Measurements from ENCODE around the gene TRAPPC1.

TRAPPC1 gene

GRCh38 chr17:7887482-7888183 lies 44.1 kb downstream of the TRAPPC1 start:
- Mint-ChIP-seq H3K4me3 (no peak overlapping the region), H3K9me3 (no peaks in the 10 kb centered on the region), H3K27me3 (no peaks in the 10 kb centered on the region), H3K36me3 (ENCODE audit: insufficient read depth) (peaks cover 40% of the 10 kb centered on the region), H3K4me1 (peaks cover 8% of the 10 kb centered on the region), H3K27ac (ENCODE audit: low read depth) (no peak overlapping the region)
- DNase-seq (ENCODE audit: low spot score in 2 of 2) (peak; percentile 53 to 83), ATAC-seq (replicated peaks; ENCODE audit: extremely low read depth, poor library complexity, severe bottlenecking) (peak; percentile 68)

GRCh38 chr17:7887038-7887481 lies 44.7 kb downstream of the TRAPPC1 start:
- Mint-ChIP-seq H3K4me1 (peaks cover 8% of the 10 kb centered on the region), H3K9me3 (no peaks in the 10 kb centered on the region), H3K4me3 (no peak overlapping the region), H3K27ac (ENCODE audit: low read depth) (no peak overlapping the region), H3K36me3 (ENCODE audit: insufficient read depth) (peaks cover 35% of the 10 kb centered on the region), H3K27me3 (no peaks in the 10 kb centered on the region)
- ATAC-seq (replicated peaks; ENCODE audit: extremely low read depth, poor library complexity, severe bottlenecking) (peak; percentile 40), DNase-seq (ENCODE audit: low spot score in 2 of 2) (no peak)

- H3K4me1 Mint-ChIP-seq = peaks cover 8% of the 10 kb centered on the region
- H3K9me3 Mint-ChIP-seq = no peaks in the 10 kb centered on the region
Measured at GRCh38 chr17:7886227-7887037, 45.3 kb downstream of the TRAPPC1 start.

GRCh38 chr17:7885367-7886226 lies 46.1 kb downstream of the TRAPPC1 start:
- no peak overlapping the region for H3K4me3 Mint-ChIP-seq
- ATAC-seq (replicated peaks; ENCODE audit: extremely low read depth, poor library complexity, severe bottlenecking) = no peak
- DNase-seq (ENCODE audit: low spot score in 2 of 2) = no peak
- H3K9me3 Mint-ChIP-seq = no peaks in the 10 kb centered on the region
- no peak overlapping the region for H3K27ac Mint-ChIP-seq (ENCODE audit: low read depth)
- H3K36me3 Mint-ChIP-seq (ENCODE audit: insufficient read depth) = peaks cover 21% of the 10 kb centered on the region
- no peaks in the 10 kb centered on the region for H3K27me3 Mint-ChIP-seq
- H3K4me1 Mint-ChIP-seq = peaks cover 6% of the 10 kb centered on the region

More at GRCh38 chr17:7886227-7887037, 45.3 kb downstream of the TRAPPC1 start:
- peak; percentile 8 for ATAC-seq (replicated peaks; ENCODE audit: extremely low read depth, poor library complexity, severe bottlenecking)
- Mint-ChIP-seq H3K27me3 (no peaks in the 10 kb centered on the region), H3K36me3 (ENCODE audit: insufficient read depth) (peaks cover 30% of the 10 kb centered on the region), H3K27ac (ENCODE audit: low read depth) (no peak overlapping the region), H3K4me3 (no peak overlapping the region)
- DNase-seq (ENCODE audit: low spot score in 2 of 2) = peak; percentile 31 to 47

GRCh38 chr17:7884581-7885366 lies 47.0 kb downstream of the TRAPPC1 start:
- no peak overlapping the region for H3K27ac Mint-ChIP-seq (ENCODE audit: low read depth)

GRCh38 chr17:7883781-7884386 lies 47.9 kb downstream of the TRAPPC1 start:
- no peak overlapping the region for H3K27ac Mint-ChIP-seq (ENCODE audit: low read depth)
- no peaks in the 10 kb centered on the region for H3K27me3 Mint-ChIP-seq
- H3K9me3 Mint-ChIP-seq = no peaks in the 10 kb centered on the region
- H3K36me3 Mint-ChIP-seq (ENCODE audit: insufficient read depth) = peaks cover 12% of the 10 kb centered on the region
- no peak for ATAC-seq (replicated peaks; ENCODE audit: extremely low read depth, poor library complexity, severe bottlenecking)
- H3K4me1 Mint-ChIP-seq = no peaks in the 10 kb centered on the region
- DNase-seq (ENCODE audit: low spot score in 2 of 2) = no peak
- no peak overlapping the region for H3K4me3 Mint-ChIP-seq

More at GRCh38 chr17:7884581-7885366, 47.0 kb downstream of the TRAPPC1 start:
- H3K4me1 Mint-ChIP-seq = no peaks in the 10 kb centered on the region
- DNase-seq (ENCODE audit: low spot score in 2 of 2) (no peak), ATAC-seq (replicated peaks; ENCODE audit: extremely low read depth, poor library complexity, severe bottlenecking) (no peak)
- H3K27me3 Mint-ChIP-seq = no peaks in the 10 kb centered on the region
- H3K36me3 Mint-ChIP-seq (ENCODE audit: insufficient read depth) = peaks cover 16% of the 10 kb centered on the region
- H3K9me3 Mint-ChIP-seq = no peaks in the 10 kb centered on the region
- no peak overlapping the region for H3K4me3 Mint-ChIP-seq

- no peak for ATAC-seq (replicated peaks; ENCODE audit: extremely low read depth, poor library complexity, severe bottlenecking)
- H3K4me3 Mint-ChIP-seq = no peak overlapping the region
- H3K4me1 Mint-ChIP-seq = no peaks in the 10 kb centered on the region
- H3K27me3 Mint-ChIP-seq = no peaks in the 10 kb centered on the region
- no peaks in the 10 kb centered on the region for H3K9me3 Mint-ChIP-seq
- H3K27ac Mint-ChIP-seq (ENCODE audit: low read depth) = no peak overlapping the region
- peaks cover 12% of the 10 kb centered on the region for H3K36me3 Mint-ChIP-seq (ENCODE audit: insufficient read depth)
- no peak for DNase-seq (ENCODE audit: low spot score in 2 of 2)
Measured at GRCh38 chr17:7882629-7883028, 49.1 kb downstream of the TRAPPC1 start.

GRCh38 chr17:7882068-7882467 lies 49.7 kb downstream of the TRAPPC1 start:
- ATAC-seq (replicated peaks; ENCODE audit: extremely low read depth, poor library complexity, severe bottlenecking) (no peak), DNase-seq (ENCODE audit: low spot score in 2 of 2) (no peak)
- no peaks in the 10 kb centered on the region for H3K9me3 Mint-ChIP-seq
- no peak overlapping the region for H3K4me3 Mint-ChIP-seq
- no peaks in the 10 kb centered on the region for H3K27me3 Mint-ChIP-seq
- peaks cover 12% of the 10 kb centered on the region for H3K36me3 Mint-ChIP-seq (ENCODE audit: insufficient read depth)
- no peaks in the 10 kb centered on the region for H3K4me1 Mint-ChIP-seq
- H3K27ac Mint-ChIP-seq (ENCODE audit: low read depth) = no peak overlapping the region

GRCh38 chr17:7881276-7882054 lies 50.3 kb downstream of the TRAPPC1 start:
- Mint-ChIP-seq H3K4me3 (no peak overlapping the region), H3K27me3 (no peaks in the 10 kb centered on the region), H3K36me3 (ENCODE audit: insufficient read depth) (peaks cover 9% of the 10 kb centered on the region), H3K27ac (ENCODE audit: low read depth) (no peak overlapping the region), H3K9me3 (no peaks in the 10 kb centered on the region), H3K4me1 (peaks cover 2% of the 10 kb centered on the region)
- DNase-seq (ENCODE audit: low spot score in 2 of 2) = no peak
- ATAC-seq (replicated peaks; ENCODE audit: extremely low read depth, poor library complexity, severe bottlenecking) = no peak
